Measurements from ENCODE around the gene TST. TPM values are rescaled to one million over a fixed set of nuclear protein-coding genes. Genes with fewer than 3 reads are reported as not detected.

TST gene
- polyA plus RNA-seq, 1 of the 3 experiments (the other 2 are of a cell fraction), result 49.4 TPM

- H3K4me1 ChIP-seq (ENCODE audit: control insufficient read depth in 1 of 2, insufficient read depth in 2 of 2, low read depth in 1 of 2, low read length in 1 of 2), result no peaks in the 10 kb centered on the region
- H3K9me3 ChIP-seq, result no peaks in the 10 kb centered on the region
- no peak overlapping the region for H3K4me2 ChIP-seq
- peaks cover 0 to 52% of the 10 kb centered on the region in 2 experiments for H3K36me3 ChIP-seq (replicated peaks in 1 of 2; ENCODE audit: control insufficient read depth in 1 of 2, insufficient read depth in 2 of 2, low read length in 1 of 2)
- H2AFZ ChIP-seq (ENCODE audit: low read depth), result no peak overlapping the region
- no peak overlapping the region for H3K27ac ChIP-seq (ENCODE audit: low read depth in 2 of 2, low read length in 1 of 2)
- no peak for DNase-seq
- H3K79me2 ChIP-seq (ENCODE audit: insufficient read depth), result no peaks in the 10 kb centered on the region
- H3F3A ChIP-seq (replicated peaks; ENCODE audit: insufficient read depth), result no peaks in the 10 kb centered on the region
- 93% methylated on average over 18 of the region's 28 CpGs for WGBS (ENCODE audit: low lambda C conversion rate)
- no peak overlapping the region for H3K4me3 ChIP-seq (ENCODE audit: low read depth in 2 of 2, low read length in 1 of 2)
- no peaks in the 10 kb centered on the region for H4K20me1 ChIP-seq (ENCODE audit: insufficient read depth)
- ChIA-PET POLR2A (no interaction called here), CTCF (interaction anchor here (1.2 kb wide), 1 partner anchor 10 kb away, joined by 3 read pairs; no protein-coding TSS in a partner anchor)
- no peaks in the 10 kb centered on the region for H3K27me3 ChIP-seq (ENCODE audit: insufficient read depth)
- H3K9me2 ChIP-seq, result no peaks in the 10 kb centered on the region
- TF ChIP-seq JUND (IDR thresholded peaks at IDR 0.05) (no peak), ZBTB33 (IDR thresholded peaks at IDR 0.05; ENCODE audit: borderline replicate concordance, low read depth) (no peak), RCOR1 (IDR thresholded peaks at IDR 0.05; ENCODE audit: low read length) (no peak), TCF12 (IDR thresholded peaks at IDR 0.05) (no peak), REST (IDR thresholded peaks at IDR 0.05; ENCODE audit: low read depth, low read length) (no peak), EP300 (IDR thresholded peaks at IDR 0.05; ENCODE audit: borderline replicate concordance in 1 of 2, low read depth in 1 of 2, low read length in 1 of 2) (no peak), GATA2 (CRISPR knock-in tag; IDR thresholded peaks at IDR 0.05) (no peak), CHD2 (IDR thresholded peaks at IDR 0.05; ENCODE audit: low read length, partially characterized antibody) (no peak), MXI1 (IDR thresholded peaks at IDR 0.05; ENCODE audit: low read depth, low read length) (no peak)
- no peak overlapping the region for H3K9ac ChIP-seq
Measured at GRCh38 chr22:37058917-37059701, 39.9 kb upstream of the TST start.

All from SK-N-SH (cell line).